ENCODE measurements around the gene MYBPC3.

Gene MYBPC3

GRCh38 chr11:47331454-47332302 lies 20.8 kb downstream of the MYBPC3 start:
- Histone ChIP-seq H3K9me3 (replicated peaks in 1 of 2; ENCODE audit: control insufficient read depth in 2 of 2, insufficient read depth in 1 of 2, low read depth in 1 of 2, low read length in 2 of 2) (no peaks in the 10 kb centered on the region), H3K79me1 (ENCODE audit: low read depth, low read length) (peaks cover 1% of the 10 kb centered on the region), H2BK15ac (ENCODE audit: low read length) (no peak overlapping the region), H3K4ac (ENCODE audit: low read length) (no peak overlapping the region), H3K14ac (ENCODE audit: low read length) (no peak overlapping the region), H3K27me3 (ENCODE audit: control insufficient read depth in 3 of 3, insufficient read depth in 3 of 3, low read depth in 1 of 3, low read length in 3 of 3) (no peaks in the 10 kb centered on the region), H4K8ac (ENCODE audit: low read depth, low read length) (no peak overlapping the region), H4K91ac (ENCODE audit: low read depth, low read length, poor library complexity) (no peak overlapping the region), H2AK5ac (ENCODE audit: low read depth, low read length) (peak overlapping the region; percentile 68), H3K4me2 (ENCODE audit: insufficient read depth, low read length, poor library complexity, severe bottlenecking) (no peak overlapping the region), H3K4me1 (ENCODE audit: control insufficient read depth in 2 of 2, insufficient read depth in 1 of 2, low read depth in 1 of 2, low read length in 2 of 2) (no peaks in the 10 kb centered on the region), H2AFZ (ENCODE audit: low read length) (no peak overlapping the region), H3K9ac (ENCODE audit: low read depth, low read length, poor library complexity) (no peak overlapping the region), H2BK12ac (ENCODE audit: low read length) (no peak overlapping the region), H2BK5ac (ENCODE audit: low read length) (peak overlapping the region; percentile 30), H2BK120ac (ENCODE audit: low read depth, low read length) (no peak overlapping the region), H3K4me3 (ENCODE audit: low read length in 2 of 2) (no peak overlapping the region), H3K36me3 (replicated peaks in 1 of 2; ENCODE audit: control insufficient read depth in 2 of 2, insufficient read depth in 2 of 2, low read length in 2 of 2) (peaks cover 13 to 38% of the 10 kb centered on the region in 2 donors), H3K18ac (ENCODE audit: low read length) (no peak overlapping the region), H3K27ac (replicated peaks; ENCODE audit: low read length) (no peak overlapping the region), H3K23ac (ENCODE audit: low read depth, low read length, poor library complexity) (peak overlapping the region; percentile 75)
- no CpG with 5 or more reads among the region's 21 CpGs for WGBS, 2 donors (ENCODE audit: extremely low coverage in 2 of 2, insufficient read length in 2 of 2, insufficient replicate concordance in 1 of 2)
- DNase-seq (ENCODE audit: low spot score): no peak

GRCh38 chr11:47329987-47330931 lies 22.2 kb downstream of the MYBPC3 start:
- peaks cover 1% of the 10 kb centered on the region for H3K79me1 ChIP-seq (ENCODE audit: low read depth, low read length)
- no peak overlapping the region for H3K4me2 ChIP-seq (ENCODE audit: insufficient read depth, low read length, poor library complexity, severe bottlenecking)
- no peaks in the 10 kb centered on the region for H3K9me3 ChIP-seq (replicated peaks in 1 of 2; ENCODE audit: control insufficient read depth in 2 of 2, insufficient read depth in 1 of 2, low read depth in 1 of 2, low read length in 2 of 2)
- no peak overlapping the region for H4K91ac ChIP-seq (ENCODE audit: low read depth, low read length, poor library complexity)
- H2BK15ac ChIP-seq (ENCODE audit: low read length): no peak overlapping the region
- peak overlapping the region; percentile 65 for H4K8ac ChIP-seq (ENCODE audit: low read depth, low read length)
- H3K4me3 ChIP-seq (ENCODE audit: low read length in 2 of 2): no peak overlapping the region
- no peak overlapping the region for H2BK120ac ChIP-seq (ENCODE audit: low read depth, low read length)
- DNase-seq (ENCODE audit: low spot score): no peak
- H3K27me3 ChIP-seq (ENCODE audit: control insufficient read depth in 3 of 3, insufficient read depth in 3 of 3, low read depth in 1 of 3, low read length in 3 of 3): no peaks in the 10 kb centered on the region
- H3K27ac ChIP-seq (replicated peaks; ENCODE audit: low read length): no peak overlapping the region
- peak overlapping the region; percentile 60 for H2BK5ac ChIP-seq (ENCODE audit: low read length)
- H3K36me3 ChIP-seq (replicated peaks in 1 of 2; ENCODE audit: control insufficient read depth in 2 of 2, insufficient read depth in 2 of 2, low read length in 2 of 2): peaks cover 18 to 40% of the 10 kb centered on the region in 2 donors
- WGBS, 2 donors (ENCODE audit: extremely low coverage in 2 of 2, insufficient read length in 2 of 2, insufficient replicate concordance in 1 of 2): no CpG with 5 or more reads among the region's 16 CpGs
- no peaks in the 10 kb centered on the region for H3K4me1 ChIP-seq (ENCODE audit: control insufficient read depth in 2 of 2, insufficient read depth in 1 of 2, low read depth in 1 of 2, low read length in 2 of 2)
- no peak overlapping the region for H2BK12ac ChIP-seq (ENCODE audit: low read length)
- no peak overlapping the region for H3K23ac ChIP-seq (ENCODE audit: low read depth, low read length, poor library complexity)
- H2AK5ac ChIP-seq (ENCODE audit: low read depth, low read length): no peak overlapping the region
- no peak overlapping the region for H3K18ac ChIP-seq (ENCODE audit: low read length)
- H2AFZ ChIP-seq (ENCODE audit: low read length): no peak overlapping the region
- no peak overlapping the region for H3K4ac ChIP-seq (ENCODE audit: low read length)
- no peak overlapping the region for H3K9ac ChIP-seq (ENCODE audit: low read depth, low read length, poor library complexity)
- H3K14ac ChIP-seq (ENCODE audit: low read length): no peak overlapping the region

- Histone ChIP-seq H4K91ac (ENCODE audit: low read depth, low read length, poor library complexity) (no peak overlapping the region), H2BK15ac (ENCODE audit: low read length) (no peak overlapping the region), H3K4me1 (ENCODE audit: control insufficient read depth in 2 of 2, insufficient read depth in 1 of 2, low read depth in 1 of 2, low read length in 2 of 2) (no peaks in the 10 kb centered on the region), H3K9ac (ENCODE audit: low read depth, low read length, poor library complexity) (peak overlapping the region; percentile 35), H2AFZ (ENCODE audit: low read length) (no peak overlapping the region), H2BK12ac (ENCODE audit: low read length) (no peak overlapping the region), H2BK120ac (ENCODE audit: low read depth, low read length) (no peak overlapping the region), H3K36me3 (replicated peaks in 1 of 2; ENCODE audit: control insufficient read depth in 2 of 2, insufficient read depth in 2 of 2, low read length in 2 of 2) (peaks cover 18 to 40% of the 10 kb centered on the region in 2 donors), H3K4me3 (ENCODE audit: low read length in 2 of 2) (no peak overlapping the region), H3K79me1 (ENCODE audit: low read depth, low read length) (peaks cover 1% of the 10 kb centered on the region), H2BK5ac (ENCODE audit: low read length) (peak overlapping the region; percentile 60), H3K9me3 (replicated peaks in 1 of 2; ENCODE audit: control insufficient read depth in 2 of 2, insufficient read depth in 1 of 2, low read depth in 1 of 2, low read length in 2 of 2) (no peaks in the 10 kb centered on the region), H3K18ac (ENCODE audit: low read length) (no peak overlapping the region), H3K27me3 (ENCODE audit: control insufficient read depth in 3 of 3, insufficient read depth in 3 of 3, low read depth in 1 of 3, low read length in 3 of 3) (no peaks in the 10 kb centered on the region), H3K23ac (ENCODE audit: low read depth, low read length, poor library complexity) (no peak overlapping the region), H3K4ac (ENCODE audit: low read length) (no peak overlapping the region), H3K27ac (replicated peaks; ENCODE audit: low read length) (no peak overlapping the region), H3K14ac (ENCODE audit: low read length) (no peak overlapping the region), H4K8ac (ENCODE audit: low read depth, low read length) (no peak overlapping the region), H3K4me2 (ENCODE audit: insufficient read depth, low read length, poor library complexity, severe bottlenecking) (no peak overlapping the region), H2AK5ac (ENCODE audit: low read depth, low read length) (no peak overlapping the region)
- no peak for DNase-seq (ENCODE audit: low spot score)
- no CpG with 5 or more reads among the region's 12 CpGs for WGBS, 2 donors (ENCODE audit: extremely low coverage in 2 of 2, insufficient read length in 2 of 2, insufficient replicate concordance in 1 of 2)
Observed at GRCh38 chr11:47329431-47329986, 23.0 kb downstream of the MYBPC3 start.

Measured in neuronal stem cell (in vitro differentiated cells).